NCI-H2029 treated with DMSO at 0.1 percent for 48 hours (cell line): ENCODE data around the gene CREB1.

Experiments used
- DNase-seq: peaks from one replicate; lab custom pipeline; 2025; lab: John Stamatoyannopoulos, UW

CREB1 gene

GRCh38 chr2:207543272-207543671 is 13.5 kb downstream of the CREB1 start:
- no peak for DNase-seq

- DNase-seq, result no peak
Observed at GRCh38 chr2:207546822-207547221, 17.1 kb downstream of the CREB1 start.

DNA sequence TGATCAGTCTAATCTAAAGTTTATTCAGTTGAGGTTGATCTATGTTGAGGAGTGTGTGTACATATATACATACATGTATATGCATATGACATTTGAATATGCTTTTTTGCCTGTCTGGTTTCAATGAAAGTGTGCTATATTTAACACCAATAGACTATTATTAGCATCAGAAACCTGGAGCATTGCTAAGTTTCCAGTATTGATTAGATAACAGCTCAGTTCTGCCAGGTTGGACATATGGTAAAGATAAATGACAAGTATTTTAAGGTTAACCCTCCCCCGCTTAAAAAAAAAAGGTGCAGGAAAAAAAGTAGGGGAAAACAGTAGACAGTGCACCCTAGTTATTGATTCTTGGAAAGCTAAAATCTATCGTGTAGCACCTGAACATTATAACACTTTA is 19.4 kb downstream of the CREB1 start:
- no peak for DNase-seq

GRCh38 chr2:207558079-207558491 is 28.3 kb downstream of the CREB1 start:
- no peak for DNase-seq

DNA sequence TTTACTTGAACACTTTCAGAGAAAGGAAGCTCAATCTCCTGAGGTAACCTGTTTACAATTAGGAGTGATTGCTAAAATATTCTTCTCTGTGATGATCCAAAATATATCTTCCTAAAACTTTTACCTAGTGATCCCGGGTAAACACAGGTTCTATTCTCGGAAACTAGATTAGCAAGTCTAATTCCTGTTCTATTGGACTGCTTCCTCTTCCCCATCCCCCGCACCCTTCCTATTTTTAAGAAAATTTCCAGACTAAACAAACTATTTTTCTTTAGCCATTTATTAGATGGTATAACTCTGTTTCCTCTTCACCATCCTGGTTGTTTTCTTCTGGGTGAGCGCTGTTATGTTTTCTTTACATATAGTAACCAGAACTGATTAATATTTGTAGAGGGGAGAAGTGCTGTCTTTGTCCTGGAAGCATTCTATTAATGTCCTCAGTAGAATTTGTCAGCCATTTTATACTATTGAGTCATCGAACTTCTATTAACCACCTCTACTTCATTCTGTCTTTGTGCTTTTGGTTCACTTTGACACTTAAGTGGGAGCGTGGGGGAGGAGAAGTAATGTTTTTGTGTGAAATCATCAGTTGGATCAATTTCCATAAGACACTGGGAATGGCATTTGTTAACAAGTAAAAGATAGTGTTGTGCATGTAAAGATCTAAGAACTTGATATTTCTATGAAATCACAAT is 31.8 kb downstream of the CREB1 start:
- DNase-seq, result no peak

DNA sequence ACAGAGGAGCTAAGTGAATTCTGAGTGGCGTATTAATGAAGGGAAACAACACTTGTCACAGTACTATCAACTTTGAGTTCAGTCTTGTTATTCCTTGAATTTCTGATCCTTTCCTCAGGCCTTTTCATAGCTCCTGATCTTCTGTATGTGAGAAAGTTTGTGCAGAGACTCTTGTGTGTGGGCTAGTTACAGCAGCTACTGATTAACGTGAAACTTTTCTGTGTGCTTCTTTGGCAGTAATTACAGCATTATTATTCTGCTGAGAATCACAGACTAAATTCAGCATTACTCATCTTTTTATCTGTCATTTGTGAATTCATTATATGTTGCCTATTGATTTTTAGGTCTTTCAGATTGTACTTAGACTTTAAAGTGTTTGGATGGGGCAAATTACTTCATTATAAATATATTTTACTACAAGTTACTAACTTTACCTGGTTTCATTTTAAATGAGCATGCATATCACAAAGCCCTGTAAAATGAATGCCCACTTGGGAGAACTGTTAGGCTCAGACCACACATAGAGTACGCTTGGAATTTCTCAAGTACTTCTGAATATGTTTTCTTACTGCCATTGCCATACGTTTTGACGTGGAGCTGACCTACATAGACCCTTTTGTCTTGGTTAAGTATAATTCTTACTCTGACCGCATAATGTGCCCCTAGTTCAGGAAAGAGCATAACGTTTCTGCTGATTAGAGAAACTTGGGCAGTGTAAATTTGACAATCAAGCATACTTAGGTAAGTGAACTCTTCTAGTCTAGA is 36.2 kb downstream of the CREB1 start:
- no peak for DNase-seq

- no peak for DNase-seq
Observed at GRCh38 chr2:207567671-207568070, 37.9 kb downstream of the CREB1 start.

- DNase-seq, result no peak
Observed at GRCh38 chr2:207571370-207571769, 41.6 kb downstream of the CREB1 start.

- no peak for DNase-seq
Observed at GRCh38 chr2:207584952-207585351, 55.2 kb downstream of the CREB1 start.

DNA sequence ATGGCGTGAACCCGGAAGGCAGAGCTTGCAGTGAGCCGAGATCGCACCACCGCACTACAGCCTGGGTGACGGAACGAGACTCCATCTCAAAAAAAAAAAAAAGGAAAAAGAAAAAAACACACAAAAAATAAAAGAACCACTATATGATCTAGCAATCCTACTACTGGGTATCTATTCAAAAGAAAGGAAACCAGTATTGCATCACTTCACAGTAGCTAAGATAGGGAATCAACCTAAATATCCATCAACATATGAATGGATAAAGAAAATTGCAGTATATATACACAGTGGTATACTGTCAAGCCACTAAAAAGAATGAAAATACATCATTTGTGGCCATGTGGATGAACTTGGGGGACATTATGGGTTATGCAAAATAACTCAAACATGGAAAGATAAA is 57.5 kb downstream of the CREB1 start:
- no peak for DNase-seq

DNA sequence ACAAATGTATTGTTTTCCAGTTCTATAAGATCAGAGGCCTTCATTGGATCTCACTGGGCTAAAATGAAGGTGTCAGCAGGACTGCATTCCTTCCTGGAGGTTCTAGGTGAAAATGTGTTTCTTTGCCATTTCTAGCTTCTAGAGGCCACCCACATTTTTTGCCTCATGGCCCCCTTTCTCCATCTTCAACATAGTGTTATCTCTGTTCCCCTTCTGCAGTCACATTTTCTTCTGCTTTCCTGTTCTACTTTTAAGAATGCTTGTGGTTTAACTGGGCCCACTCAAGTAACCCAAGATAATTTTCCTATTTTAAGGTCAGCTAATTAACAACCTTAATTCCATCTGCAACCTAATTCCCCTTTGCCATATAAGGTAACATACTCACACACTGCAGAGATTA is 59.4 kb downstream of the CREB1 start:
- no peak for DNase-seq

GRCh38 chr2:207593277-207593676 is 63.5 kb downstream of the CREB1 start:
- no peak for DNase-seq

- no peak for DNase-seq
Observed at GRCh38 chr2:207594264-207594663, 64.5 kb downstream of the CREB1 start.

DNA sequence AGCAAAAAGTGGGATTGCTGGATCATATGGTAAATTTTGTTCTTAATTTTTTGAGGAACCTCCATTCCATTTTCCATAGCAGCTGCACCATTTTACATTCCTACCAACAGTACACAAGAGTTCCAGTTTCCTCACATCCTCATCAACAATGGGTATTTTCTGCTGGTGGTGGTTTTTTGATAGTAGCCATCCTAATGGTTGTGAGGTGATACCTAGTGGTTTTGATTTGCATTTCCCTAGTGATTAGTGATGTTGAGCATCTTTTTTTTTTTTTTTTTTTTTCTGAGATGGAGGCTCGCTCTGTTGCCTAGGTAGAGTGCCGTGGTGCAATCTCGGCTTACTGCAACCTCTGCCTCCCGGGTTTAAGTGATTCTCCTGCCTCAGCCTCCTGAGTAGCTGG is 65.0 kb downstream of the CREB1 start:
- DNase-seq, result no peak

- no peak for DNase-seq
Observed at GRCh38 chr2:207599636-207600035, 69.9 kb downstream of the CREB1 start.

GRCh38 chr2:207600231-207600630 is 70.5 kb downstream of the CREB1 start:
- no peak for DNase-seq

DNA sequence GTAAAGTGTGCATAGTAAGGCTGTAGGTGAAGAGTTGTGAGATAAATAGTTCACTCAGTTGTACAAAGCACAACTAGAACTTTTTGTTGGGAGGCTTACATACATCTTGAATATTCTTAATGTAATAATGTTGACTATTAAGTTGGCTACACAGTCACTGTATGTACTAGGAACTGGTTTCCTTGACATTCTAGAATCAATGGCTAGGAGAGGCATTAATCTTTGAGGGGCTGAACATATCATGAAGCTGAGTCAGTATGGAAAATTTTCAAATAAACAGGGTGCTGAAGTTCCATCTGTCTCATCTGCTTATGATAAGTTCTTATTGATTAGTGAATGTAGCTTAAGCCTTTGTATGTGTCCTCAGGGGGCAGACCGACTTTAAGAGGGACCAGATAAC is 72.0 kb downstream of the CREB1 start:
- no peak for DNase-seq

- no peak for DNase-seq
Observed at GRCh38 chr2:207603486-207603885, 73.7 kb downstream of the CREB1 start.

DNA sequence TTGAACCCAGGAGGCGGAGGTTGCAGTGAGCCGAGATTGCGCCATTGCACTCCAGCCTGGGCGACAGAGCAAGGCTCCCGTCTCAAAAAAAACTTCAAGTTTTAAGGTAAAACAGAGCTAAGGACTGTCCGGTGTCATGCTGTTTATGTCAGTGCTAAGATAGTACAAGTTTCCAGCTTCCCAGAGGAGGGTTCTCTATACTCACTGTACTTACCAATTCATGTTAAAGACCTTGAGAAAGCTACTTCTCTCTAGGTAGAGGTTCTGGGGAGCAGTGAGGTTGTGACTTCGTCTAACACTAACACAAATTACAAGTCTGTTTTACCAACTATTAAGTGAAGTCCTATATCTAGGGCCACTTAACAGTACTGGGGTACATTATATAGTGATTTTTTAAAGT is 76.6 kb downstream of the CREB1 start:
- no peak for DNase-seq

DNA sequence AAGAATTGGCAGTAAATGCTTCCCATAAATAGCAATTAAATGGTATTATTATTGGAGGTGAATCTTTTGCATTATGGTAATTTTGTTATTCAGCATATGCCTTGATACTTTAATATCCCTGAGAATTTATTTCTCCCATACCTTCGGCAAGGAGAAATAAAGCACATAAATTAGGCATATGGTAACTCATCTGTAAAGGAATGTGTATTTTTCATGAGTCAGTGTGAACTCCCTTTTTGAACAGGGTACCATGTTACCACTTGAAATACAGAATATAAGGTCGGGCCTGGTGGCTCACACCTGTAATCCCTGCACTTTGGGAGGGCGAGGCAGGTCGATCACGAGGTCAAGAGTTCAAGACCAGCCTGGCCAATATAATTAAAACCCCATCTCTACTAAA is 77.1 kb downstream of the CREB1 start:
- DNase-seq, result no peak

GRCh38 chr2:207612714-207613113 is 83.0 kb downstream of the CREB1 start:
- no peak for DNase-seq

GRCh38 chr2:207614824-207615223 is 85.1 kb downstream of the CREB1 start:
- no peak for DNase-seq

DNA sequence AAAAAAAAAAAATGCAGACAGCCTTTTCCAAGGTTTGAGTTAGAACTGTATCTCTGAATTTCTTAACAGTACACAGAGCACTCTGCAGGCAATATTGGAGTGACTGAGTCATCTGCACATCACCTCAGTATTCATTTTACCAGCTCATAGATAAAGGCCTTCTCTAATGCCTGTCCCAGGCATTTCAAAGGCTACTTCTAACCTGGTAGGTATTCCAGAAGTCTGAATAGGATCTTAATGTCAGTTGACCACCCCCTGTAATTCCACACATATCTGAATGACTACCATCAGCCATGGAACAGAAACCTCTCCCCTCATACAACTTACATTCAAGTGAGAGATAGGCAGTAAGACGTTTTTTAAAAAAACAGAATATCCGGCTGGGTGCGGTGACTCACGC is 86.4 kb downstream of the CREB1 start:
- DNase-seq, result no peak
